Esophagus squamous epithelium (tissue), 5 donors: ENCODE data around the gene SOX21. TPM values are rescaled to one million over a fixed set of nuclear protein-coding genes. Genes with fewer than 3 reads are reported as not detected.

Experiments used
- DNase-seq: peaks from one replicate; lab custom pipeline; 2025; lab: John Stamatoyannopoulos, UW
- H3K27ac ChIP-seq, 4 donors: fragments of 200-600 bp; sonication (generic); one replicate each; pipeline ENCODE4 v1.5.1; 2016 to 2019; ENCODE audit warnings: mild to moderate bottlenecking in 1 of 4
- H3K27me3 ChIP-seq, 4 donors: fragments of 200-600 bp; sonication (generic); 1 replicate in 3 of 4; 2 replicates in 1 of 4; pipeline versions ENCODE4 v1.5.1 to v1.6.0; 2017 to 2021; ENCODE audit warnings: antibody characterized with exemption in 1 of 4
- H3K36me3 ChIP-seq, 3 donors: fragments of 200-600 bp; sonication (generic); one replicate each; pipeline ENCODE4 v1.5.1; 2016 to 2019
- H3K4me1 ChIP-seq, 3 donors: fragments of 200-600 bp; sonication (generic); one replicate each; pipeline ENCODE4 v1.5.1; 2017 to 2019
- H3K4me3 ChIP-seq, 4 donors: fragments of 200-600 bp; sonication (generic); 1 replicate in 3 of 4; 2 replicates in 1 of 4; pipeline ENCODE4 v1.5.1; 2016 to 2019; ENCODE audit warnings: mild to moderate bottlenecking in 2 of 4, moderate library complexity in 1 of 4
- H3K9me3 ChIP-seq, 3 donors: fragments of 200-600 bp; sonication (generic); one replicate each; pipeline ENCODE4 v1.5.1; 2016 to 2019
- CTCF ChIP-seq, 6 experiments: fragments of 450-650 bp in 4 of 6; fragments of 200-600 bp in 2 of 6; sonication (generic) in 2 of 6; IDR thresholded peaks; one replicate each; pipeline ENCODE4 v1.5.1; 2016 to 2019; ENCODE audit warnings: antibody characterized with exemption in 6 of 6, mild to moderate bottlenecking in 4 of 6, moderate library complexity in 4 of 6
- POLR2A ChIP-seq, 4 donors: fragments of 450-650 bp; IDR thresholded peaks; one replicate each; pipeline ENCODE4 v1.6.1; 2017; ENCODE audit warnings: antibody characterized with exemption in 4 of 4, mild to moderate bottlenecking in 4 of 4, moderate library complexity in 3 of 4
- WGBS, 2 donors: methylation state at CpG; one replicate each; pipeline ENCODE4 v1.1.5; 2018; 5-methylcytosine and 5-hydroxymethylcytosine counted together
- intact Hi-C: fragments of 100-400 bp; cut with DNase I; formaldehyde crosslinking; loops from one replicate; pipeline ENCODE4 v1.15.0; 2022
- total RNA-seq, 4 donors: library from RNA; depleted of rRNA; stranded (reverse); fragments of >200 nt; gene quantifications; one replicate each; pipeline ENCODE4 v1.1.0, GENCODE V29; 2016
- donor health status: DM: yes; HTN: yes; CAD: no.

Gene SOX21
- 10 to 100 TPM in 2 of 4 donors, 1 to 10 TPM in 2; 6.7 to 11.6 (median 10.1) TPM for total RNA-seq

- no peaks in the 10 kb centered on the region for H3K9me3 ChIP-seq
- H3K27ac ChIP-seq = peak within 1 kb of the TSS; percentile 45 to 90 (median 87)
- no peaks in the 10 kb centered on the region for H3K36me3 ChIP-seq
- intact Hi-C loops = no loop called here
- H3K4me1 ChIP-seq = peaks cover 14 to 89% (median 15%) of the 10 kb centered on the region in 3 donors
- peak within 1 kb of the TSS; percentile 66 to 75 (median 69) for H3K4me3 ChIP-seq
- no peak for DNase-seq
- H3K27me3 ChIP-seq = peaks cover 0 to 92% (median 14%) of the 10 kb centered on the region in 4 donors
- 1% methylated on average over 11 of the region's 38 CpGs; no CpG with 5 or more reads in 1 of the 2 donors for WGBS, 2 donors
- TF ChIP-seq POLR2A (IDR thresholded peaks at IDR 0.05) = no peak
- no peak for TF ChIP-seq CTCF (IDR thresholded peaks at IDR 0.05)
These were observed at the start of gene SOX21 for GRCh38 chr13:94712287-94712811. Gene SOX21, minus strand, starts transcription at chr13:94712545. Its CDS starts 496 bp downstream, at chr13:94712049.

GRCh38 chr13:94761407-94761806 lies 49.1 kb upstream of the SOX21 start:
- H3K4me3 ChIP-seq = no peak overlapping the region
- H3K36me3 ChIP-seq = no peaks in the 10 kb centered on the region
- no peaks in the 10 kb centered on the region for H3K9me3 ChIP-seq
- intact Hi-C loops = no loop called here
- H3K4me1 ChIP-seq = no peaks in the 10 kb centered on the region
- TF ChIP-seq POLR2A (IDR thresholded peaks at IDR 0.05) = no peak
- TF ChIP-seq CTCF (IDR thresholded peaks at IDR 0.05) = no peak
- no peak overlapping the region for H3K27ac ChIP-seq
- no peak for DNase-seq
- H3K27me3 ChIP-seq = no peaks in the 10 kb centered on the region
- 60 to 69% methylated on average over 2 of the region's 2 CpGs for WGBS, 2 donors

GRCh38 chr13:94759120-94759728 lies 46.9 kb upstream of the SOX21 start:
- no peak for DNase-seq
- TF ChIP-seq CTCF (IDR thresholded peaks at IDR 0.05) = no peak
- TF ChIP-seq POLR2A (IDR thresholded peaks at IDR 0.05) = no peak
- intact Hi-C loops = no loop called here
- H3K4me3 ChIP-seq = no peak overlapping the region
- 93 to 94% methylated on average over 11 to 16 of the region's 22 CpGs for WGBS, 2 donors
- H3K4me1 ChIP-seq = no peaks in the 10 kb centered on the region
- no peaks in the 10 kb centered on the region for H3K27me3 ChIP-seq
- H3K36me3 ChIP-seq = no peaks in the 10 kb centered on the region
- H3K27ac ChIP-seq = no peak overlapping the region
- H3K9me3 ChIP-seq = no peaks in the 10 kb centered on the region

- H3K4me1 ChIP-seq = no peaks in the 10 kb centered on the region
- no peaks in the 10 kb centered on the region for H3K36me3 ChIP-seq
- no peaks in the 10 kb centered on the region for H3K9me3 ChIP-seq
- intact Hi-C loops = no loop called here
- no peak for TF ChIP-seq POLR2A (IDR thresholded peaks at IDR 0.05)
- TF ChIP-seq CTCF (IDR thresholded peaks at IDR 0.05) = no peak
- 68% methylated on average over 5 of the region's 5 CpGs for WGBS, 2 donors
- DNase-seq = no peak
- H3K27ac ChIP-seq = no peak overlapping the region
- H3K27me3 ChIP-seq = no peaks in the 10 kb centered on the region
- H3K4me3 ChIP-seq = no peak overlapping the region
These were observed 46.2 kb upstream of the SOX21 start for GRCh38 chr13:94758436-94758960.

GRCh38 chr13:94753327-94753726 lies 41.0 kb upstream of the SOX21 start:
- Histone ChIP-seq H3K4me1 (no peaks in the 10 kb centered on the region), H3K36me3 (no peaks in the 10 kb centered on the region), H3K27ac (no peak overlapping the region), H3K27me3 (no peaks in the 10 kb centered on the region), H3K4me3 (no peak overlapping the region), H3K9me3 (no peaks in the 10 kb centered on the region)
- TF ChIP-seq POLR2A (IDR thresholded peaks at IDR 0.05) = no peak
- TF ChIP-seq CTCF (IDR thresholded peaks at IDR 0.05) = no peak
- intact Hi-C loops = no loop called here
- DNase-seq = no peak
- 71 to 76% methylated on average over 1 of the region's 1 CpG for WGBS, 2 donors
